ENCODE measurements around the gene ABRAXAS1. TPM values are rescaled to one million over a fixed set of nuclear protein-coding genes. Genes with fewer than 3 reads are reported as not detected.
"Not testable (repeated sequence)": the region's sequence is repeated elsewhere in the genome, so short reads cannot be mapped to it uniquely, and the experiment has no call there.

Gene ABRAXAS1
- total RNA-seq, 5 donors from 2014 or later (not counting 1 experiment from before 2014, with no cell fraction given), result 18.8 to 41.7 (median 28.6) TPM

DNA sequence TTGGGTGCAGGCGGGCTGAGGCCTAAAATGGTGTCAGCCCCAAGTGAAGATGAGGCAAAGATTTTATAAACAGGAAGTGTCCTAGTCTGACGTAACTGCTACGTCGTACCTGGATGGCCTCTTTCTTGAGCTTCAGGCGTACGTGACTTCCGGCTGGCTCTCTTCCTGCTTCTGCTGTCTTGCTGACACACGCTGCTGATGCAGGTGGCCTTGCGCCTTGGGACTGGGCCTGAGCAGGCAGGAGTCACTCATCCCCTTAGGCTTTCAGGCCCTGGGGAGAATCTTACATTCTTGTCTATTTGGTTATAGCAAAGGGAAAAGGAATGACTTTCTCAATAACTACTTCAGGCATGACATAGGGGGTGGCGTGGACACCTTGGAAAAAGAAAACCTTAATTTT lies 20.1 kb upstream of the ABRAXAS1 start:
- peak overlapping the region; percentile 47 for H3K27ac ChIP-seq (ENCODE audit: low read length)
- H3K4me1 ChIP-seq (ENCODE audit: control insufficient read depth in 1 of 2, extremely low read depth in 1 of 2, insufficient read depth in 2 of 2, low read length in 2 of 2), result peaks cover 3 to 14% of the 10 kb centered on the region in 2 experiments
- H3K9me3 ChIP-seq, result no peaks in the 10 kb centered on the region
- Mint-ChIP-seq H3K4me1 (peaks cover 13 to 19% (median 17%) of the 10 kb centered on the region in 3 donors), H3K4me3 (peak overlapping the region in 1 of 3 donors; percentile 38), H3K9me3 (no peaks in the 10 kb centered on the region), H3K27me3 (no peaks in the 10 kb centered on the region), H3K27ac (peak overlapping the region; percentile 91), H3K36me3 (no peaks in the 10 kb centered on the region)
- no peaks in the 10 kb centered on the region for H3K27me3 ChIP-seq (replicated peaks in 1 of 2; ENCODE audit: control insufficient read depth in 2 of 2, extremely low read depth in 1 of 2, insufficient read depth in 2 of 2, low read length in 1 of 2)
- ChIA-PET CTCF (interaction anchor here in 1 of 2 donors (0.6 to 0.7 kb wide), 2 partner anchors 245 to 1042 kb away, joined by 3 to 5 read pairs; no protein-coding TSS in a partner anchor), POLR2A (interaction anchor here in 1 of 2 donors (0.7 kb wide), 1 partner anchor 249 kb away, joined by 3 read pairs; no protein-coding TSS in a partner anchor)
- DNase-seq, result peak in 4 of 35 experiments; percentile 6 to 17 (median 7)
- no peak overlapping the region for H3K4me3 ChIP-seq (ENCODE audit: control insufficient read depth in 1 of 2, extremely low read depth in 1 of 2, low read length in 1 of 2)
- no CpG with 5 or more reads among the region's 10 CpGs for WGBS (ENCODE audit: insufficient coverage)
- ATAC-seq (replicated peaks in 1 of 4), result peak in 1 of 4 experiments; percentile 40
- H3K36me3 ChIP-seq (ENCODE audit: control insufficient read depth in 2 of 2, extremely low read depth in 1 of 2, insufficient read depth in 1 of 2, low read length in 1 of 2), result no peaks in the 10 kb centered on the region

DNA sequence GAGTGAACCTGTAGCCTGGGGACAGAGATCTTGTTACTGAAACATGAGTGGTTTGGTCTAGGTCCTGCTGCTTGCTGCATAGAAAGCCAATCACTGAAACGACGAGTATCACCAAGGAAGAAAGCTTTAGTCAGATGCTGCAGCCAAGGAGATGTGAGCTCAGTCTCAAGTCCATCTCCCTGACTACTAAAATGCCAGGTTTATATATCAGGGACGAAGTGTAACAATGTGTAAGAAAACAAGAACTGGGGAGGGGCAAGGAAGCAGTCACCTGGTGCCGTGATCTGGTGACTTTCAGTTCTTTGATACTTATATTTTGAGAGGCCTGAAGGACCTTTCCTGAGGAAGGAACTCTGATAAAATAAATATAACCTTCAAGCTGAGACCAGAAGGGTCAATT lies 19.6 kb upstream of the ABRAXAS1 start:
- ATAC-seq (replicated peaks in 1 of 4), result peak in 3 of 4 experiments; percentile 9 to 28 (median 18)
- DNase-seq, result no peak
- ChIA-PET POLR2A (interaction anchor here in 1 of 2 donors (0.7 kb wide), 1 partner anchor 248 kb away, joined by 3 read pairs; no protein-coding TSS in a partner anchor), CTCF (interaction anchor here in 1 of 2 donors (0.6 kb wide), 1 partner anchor 1042 kb away, joined by 5 read pairs; no protein-coding TSS in a partner anchor)
- no peaks in the 10 kb centered on the region for H3K36me3 Mint-ChIP-seq
- H3K4me1 Mint-ChIP-seq, result peaks cover 13 to 19% (median 17%) of the 10 kb centered on the region in 3 donors
- no peaks in the 10 kb centered on the region for H3K9me3 Mint-ChIP-seq
- Histone ChIP-seq H3K4me3 (ENCODE audit: control insufficient read depth in 1 of 2, extremely low read depth in 1 of 2, low read length in 1 of 2) (no peak overlapping the region), H3K4me1 (ENCODE audit: control insufficient read depth in 1 of 2, extremely low read depth in 1 of 2, insufficient read depth in 2 of 2, low read length in 2 of 2) (peaks cover 3 to 14% of the 10 kb centered on the region in 2 experiments), H3K9me3 (no peaks in the 10 kb centered on the region), H3K36me3 (ENCODE audit: control insufficient read depth in 2 of 2, extremely low read depth in 1 of 2, insufficient read depth in 1 of 2, low read length in 1 of 2) (no peaks in the 10 kb centered on the region), H3K27me3 (replicated peaks in 1 of 2; ENCODE audit: control insufficient read depth in 2 of 2, extremely low read depth in 1 of 2, insufficient read depth in 2 of 2, low read length in 1 of 2) (no peaks in the 10 kb centered on the region), H3K27ac (ENCODE audit: low read length) (peak overlapping the region; percentile 47)
- WGBS (ENCODE audit: insufficient coverage), result 80% methylated on average over 1 of the region's 4 CpGs
- H3K27ac Mint-ChIP-seq, result peak overlapping the region; percentile 91
- H3K27me3 Mint-ChIP-seq, result no peaks in the 10 kb centered on the region
- peak overlapping the region in 1 of 3 donors; percentile 38 for H3K4me3 Mint-ChIP-seq

DNA sequence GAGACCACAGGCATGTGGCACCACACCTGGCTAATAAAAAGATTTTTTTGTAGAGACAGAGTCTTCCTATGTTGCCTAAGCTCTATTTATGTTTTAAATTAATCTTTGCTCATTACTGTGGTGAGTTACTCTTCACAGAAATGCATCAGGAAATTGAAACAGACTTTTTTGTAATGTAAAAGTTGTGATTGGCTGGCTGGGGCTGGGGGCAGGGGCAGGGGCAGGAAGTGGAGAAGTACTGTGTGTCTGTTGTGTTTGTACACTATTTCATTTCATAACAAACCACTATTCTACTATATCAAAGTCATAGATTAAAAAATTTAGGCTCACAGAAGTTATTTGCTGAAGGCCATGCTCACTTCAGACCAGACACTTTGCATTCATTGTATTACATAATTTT lies 19.1 kb upstream of the ABRAXAS1 start:
- Histone ChIP-seq H3K4me1 (ENCODE audit: control insufficient read depth in 1 of 2, extremely low read depth in 1 of 2, insufficient read depth in 2 of 2, low read length in 2 of 2) (peaks cover 3 to 14% of the 10 kb centered on the region in 2 experiments), H3K27ac (ENCODE audit: low read length) (peak overlapping the region; percentile 47), H3K4me3 (ENCODE audit: control insufficient read depth in 1 of 2, extremely low read depth in 1 of 2, low read length in 1 of 2) (no peak overlapping the region), H3K9me3 (no peaks in the 10 kb centered on the region), H3K27me3 (replicated peaks in 1 of 2; ENCODE audit: control insufficient read depth in 2 of 2, extremely low read depth in 1 of 2, insufficient read depth in 2 of 2, low read length in 1 of 2) (no peaks in the 10 kb centered on the region), H3K36me3 (ENCODE audit: control insufficient read depth in 2 of 2, extremely low read depth in 1 of 2, insufficient read depth in 1 of 2, low read length in 1 of 2) (no peaks in the 10 kb centered on the region)
- ATAC-seq (replicated peaks in 1 of 4) (peak; percentile 81 to 95 (median 85)), DNase-seq (peak in 32 of 35 experiments; percentile 11 to 63 (median 36))
- CTCF ChIA-PET, result interaction anchor here in 1 of 2 donors (0.7 kb wide), 1 partner anchor 23 kb away, joined by 4 read pairs; no protein-coding TSS in a partner anchor
- Mint-ChIP-seq H3K9me3 (no peaks in the 10 kb centered on the region), H3K4me3 (peak overlapping the region in 1 of 3 donors; percentile 38), H3K27me3 (no peaks in the 10 kb centered on the region), H3K27ac (peak overlapping the region; percentile 91), H3K4me1 (peaks cover 9 to 19% (median 17%) of the 10 kb centered on the region in 3 donors), H3K36me3 (no peaks in the 10 kb centered on the region)
- POLR2A ChIA-PET, result interaction anchor here in 1 of 2 donors (0.7 kb wide), 1 partner anchor 28 kb away, joined by 16 read pairs; no protein-coding TSS in a partner anchor

DNA sequence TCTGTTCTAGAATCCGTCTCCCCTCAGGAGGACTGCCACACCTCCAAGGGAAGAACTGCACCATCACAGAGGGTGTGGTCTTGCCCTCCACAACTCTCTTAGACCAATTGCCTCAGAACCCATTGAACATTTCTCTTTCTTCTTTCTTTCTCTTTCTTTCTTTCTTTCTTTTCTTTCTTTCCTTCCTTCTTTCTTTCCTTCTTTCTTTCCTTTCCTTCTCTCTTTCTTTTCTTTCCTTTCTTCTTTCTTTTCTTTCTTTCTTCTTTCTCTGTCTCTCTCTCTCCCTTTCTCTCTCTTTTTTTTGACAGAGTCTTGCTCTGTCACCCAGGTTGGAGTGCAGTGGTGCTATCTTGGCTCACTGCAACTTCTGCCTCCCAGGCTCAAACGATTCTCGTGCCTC lies 16.8 kb upstream of the ABRAXAS1 start:
- DNase-seq; H3K4me3 ChIP-seq (ENCODE audit: control insufficient read depth in 1 of 2, extremely low read depth in 1 of 2, low read length in 1 of 2); ATAC-seq (replicated peaks in 1 of 4); H3K9me3 Mint-ChIP-seq; CTCF ChIA-PET; H3K36me3 Mint-ChIP-seq; H3K27me3 Mint-ChIP-seq; H3K27me3 ChIP-seq (replicated peaks in 1 of 2; ENCODE audit: control insufficient read depth in 2 of 2, extremely low read depth in 1 of 2, insufficient read depth in 2 of 2, low read length in 1 of 2); H3K36me3 ChIP-seq (ENCODE audit: control insufficient read depth in 2 of 2, extremely low read depth in 1 of 2, insufficient read depth in 1 of 2, low read length in 1 of 2); H3K27ac Mint-ChIP-seq; H3K27ac ChIP-seq (ENCODE audit: low read length); H3K9me3 ChIP-seq; H3K4me3 Mint-ChIP-seq: not testable (repeated sequence)
- peaks cover 3 to 14% of the 10 kb centered on the region in 2 experiments for H3K4me1 ChIP-seq (ENCODE audit: control insufficient read depth in 1 of 2, extremely low read depth in 1 of 2, insufficient read depth in 2 of 2, low read length in 2 of 2)
- 80% methylated on average over 1 of the region's 3 CpGs for WGBS (ENCODE audit: insufficient coverage)
- peaks cover 7 to 21% (median 17%) of the 10 kb centered on the region in 3 donors for H3K4me1 Mint-ChIP-seq
- POLR2A ChIA-PET, result interaction anchor here in 1 of 2 donors (0.5 kb wide), 1 partner anchor 703 kb away, joined by 7 read pairs; no protein-coding TSS in a partner anchor

DNA sequence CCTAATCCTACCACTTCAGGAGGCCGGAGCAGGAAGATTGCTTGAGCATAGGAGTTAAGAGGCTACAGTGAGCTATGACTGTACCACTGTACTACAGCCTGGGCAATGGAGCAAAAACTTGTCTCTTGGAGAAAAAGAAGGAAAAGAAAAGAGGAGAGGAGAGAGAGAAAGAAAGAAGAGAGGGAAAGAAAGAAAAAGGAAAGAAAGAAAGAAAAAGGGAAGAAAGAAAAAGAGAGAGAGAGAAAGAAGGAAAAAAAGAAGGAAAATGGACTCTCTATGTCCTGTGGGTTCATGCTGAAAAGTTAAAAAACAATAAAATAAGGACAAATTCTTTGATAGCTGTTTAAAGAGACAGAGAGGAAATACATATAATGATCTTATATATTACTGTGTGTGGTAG lies 13.3 kb upstream of the ABRAXAS1 start:
- H3K27me3 ChIP-seq (replicated peaks in 1 of 2; ENCODE audit: control insufficient read depth in 2 of 2, extremely low read depth in 1 of 2, insufficient read depth in 2 of 2, low read length in 1 of 2), result no peaks in the 10 kb centered on the region
- DNase-seq (no peak), ATAC-seq (replicated peaks in 1 of 4) (no peak)
- H3K27me3 Mint-ChIP-seq, result no peaks in the 10 kb centered on the region
- H3K4me1 Mint-ChIP-seq, result peaks cover 0 to 2% (median 0%) of the 10 kb centered on the region in 3 donors
- H3K36me3 Mint-ChIP-seq, result no peaks in the 10 kb centered on the region
- CTCF ChIA-PET, result interaction anchor here in 1 of 2 donors (0.5 kb wide), 2 partner anchors 15 to 1477 kb away, joined by 3 to 4 read pairs; no protein-coding TSS in a partner anchor
- H3K27ac ChIP-seq (ENCODE audit: low read length), result no peak overlapping the region
- no peak overlapping the region for H3K4me3 ChIP-seq (ENCODE audit: control insufficient read depth in 1 of 2, extremely low read depth in 1 of 2, low read length in 1 of 2)
- H3K9me3 Mint-ChIP-seq, result no peaks in the 10 kb centered on the region
- no peaks in the 10 kb centered on the region for H3K36me3 ChIP-seq (ENCODE audit: control insufficient read depth in 2 of 2, extremely low read depth in 1 of 2, insufficient read depth in 1 of 2, low read length in 1 of 2)
- no peaks in the 10 kb centered on the region for H3K9me3 ChIP-seq
- H3K27ac Mint-ChIP-seq, result no peak overlapping the region
- no CpG with 5 or more reads among the region's 1 CpG for WGBS (ENCODE audit: insufficient coverage)
- POLR2A ChIA-PET, result interaction anchor here in 1 of 2 donors (0.7 kb wide), 1 partner anchor 12 kb away, joined by 4 read pairs; no protein-coding TSS in a partner anchor
- no peaks in the 10 kb centered on the region for H3K4me1 ChIP-seq (ENCODE audit: control insufficient read depth in 1 of 2, extremely low read depth in 1 of 2, insufficient read depth in 2 of 2, low read length in 2 of 2)
- no peak overlapping the region for H3K4me3 Mint-ChIP-seq

DNA sequence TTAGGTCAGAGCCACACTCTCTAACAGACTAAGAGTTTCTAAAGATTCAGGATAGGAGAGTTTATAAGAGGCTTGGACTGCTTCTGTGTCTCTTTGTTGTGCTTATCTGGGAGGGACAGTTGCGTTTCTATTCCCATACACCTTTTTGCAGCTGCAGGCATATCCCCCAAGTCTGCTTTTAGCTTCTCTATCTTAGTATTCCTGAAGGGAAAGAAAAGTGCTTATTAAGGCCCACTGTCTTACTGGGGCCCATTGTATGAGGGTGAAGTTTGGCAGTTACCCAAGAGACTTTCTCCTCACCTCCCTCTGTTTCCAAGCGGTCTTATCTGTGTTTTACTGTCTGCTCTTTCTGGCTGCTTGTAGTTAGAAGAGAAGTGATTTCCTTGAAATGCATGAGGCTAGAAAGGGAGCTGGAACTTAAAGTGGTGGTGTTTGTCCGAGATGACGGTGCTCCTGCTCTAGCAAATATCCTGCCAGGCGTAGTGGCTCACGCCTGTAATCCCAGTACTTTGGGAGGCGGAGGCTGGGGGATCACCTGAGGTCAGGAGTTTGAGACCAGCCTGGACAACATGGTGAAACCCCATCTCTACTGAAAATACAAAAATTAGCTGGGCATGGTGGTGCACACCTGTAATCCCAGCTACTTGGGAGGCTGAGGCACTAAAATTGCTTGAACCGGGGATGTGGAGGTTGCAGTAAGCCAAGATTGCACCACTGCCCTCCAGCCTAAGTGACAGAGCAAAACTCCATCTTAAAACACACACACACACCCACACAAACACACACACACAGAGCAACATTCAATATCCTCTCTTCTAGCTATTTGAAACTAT lies 11.4 kb upstream of the ABRAXAS1 start:
- POLR2A ChIA-PET, result interaction anchor here in 1 of 2 donors (0.5 to 0.6 kb wide), 2 partner anchors 50 to 77 kb away, joined by 3 to 6 read pairs; no protein-coding TSS in a partner anchor
- CTCF ChIA-PET, result interaction anchor here in 1 of 2 donors (1.1 kb wide), 1 partner anchor 149 kb away, joined by 3 read pairs; no protein-coding TSS in a partner anchor
- DNase-seq; H3K4me3 ChIP-seq (ENCODE audit: control insufficient read depth in 1 of 2, extremely low read depth in 1 of 2, low read length in 1 of 2); H3K9me3 ChIP-seq; H3K27ac ChIP-seq (ENCODE audit: low read length); H3K27me3 Mint-ChIP-seq; H3K36me3 Mint-ChIP-seq; H3K27me3 ChIP-seq (replicated peaks in 1 of 2; ENCODE audit: control insufficient read depth in 2 of 2, extremely low read depth in 1 of 2, insufficient read depth in 2 of 2, low read length in 1 of 2); H3K9me3 Mint-ChIP-seq; H3K4me3 Mint-ChIP-seq; H3K4me1 Mint-ChIP-seq; H3K36me3 ChIP-seq (ENCODE audit: control insufficient read depth in 2 of 2, extremely low read depth in 1 of 2, insufficient read depth in 1 of 2, low read length in 1 of 2); H3K27ac Mint-ChIP-seq; ATAC-seq (replicated peaks in 1 of 4); H3K4me1 ChIP-seq (ENCODE audit: control insufficient read depth in 1 of 2, extremely low read depth in 1 of 2, insufficient read depth in 2 of 2, low read length in 2 of 2): not testable (repeated sequence)
- WGBS (ENCODE audit: insufficient coverage), result 90% methylated on average over 6 of the region's 8 CpGs

Data from T-cell (primary cell).